Large intestine (tissue), 3 donors: ENCODE measurements around the gene OR52J3. TPM values are rescaled to one million over a fixed set of nuclear protein-coding genes. Genes with fewer than 3 reads are reported as not detected.

Experiments
- DNase-seq, 2 donors: peaks; one replicate each; pipeline versions ENCODE4 v3.0.0 to v3.0.0-alpha.2; 2013
- H3K27ac ChIP-seq: one replicate; pipeline ENCODE4 v1.5.1; 2013; ENCODE audit warnings: low read length
- H3K27me3 ChIP-seq: 2 replicates; pipeline ENCODE4 v1.6.1; 2013; ENCODE audit warnings: low read length; ENCODE audit not compliant: control insufficient read depth, insufficient read depth
- H3K36me3 ChIP-seq: 2 replicates; pipeline ENCODE4 v1.6.1; 2013; ENCODE audit warnings: low read length; ENCODE audit not compliant: control insufficient read depth, insufficient read depth
- H3K4me1 ChIP-seq: one replicate; pipeline ENCODE4 v1.6.1; 2013; ENCODE audit warnings: low read length; ENCODE audit not compliant: control insufficient read depth, insufficient read depth
- H3K4me3 ChIP-seq: one replicate; pipeline ENCODE4 v1.5.1; 2013; ENCODE audit warnings: low read length
- H3K9me3 ChIP-seq: one replicate; pipeline ENCODE4 v1.6.1; 2013; ENCODE audit warnings: mild to moderate bottlenecking, low read depth, low read length, moderate library complexity; ENCODE audit not compliant: control insufficient read depth
- WGBS: methylation state at CpG from one replicate; pipeline ENCODE4 v1.1.5; 2013; ENCODE audit warnings: low lambda C conversion rate; ENCODE audit not compliant: insufficient coverage; 5-methylcytosine and 5-hydroxymethylcytosine counted together
- polyA plus RNA-seq: library from polyadenylated mRNA; unstranded; fragments of 120-200 nt; gene quantifications from one replicate; pipeline ENCODE4 v1.2.1, GENCODE V29; 2013

The OR52J3 gene
- polyA plus RNA-seq, 1 donor, result not detected

DNA sequence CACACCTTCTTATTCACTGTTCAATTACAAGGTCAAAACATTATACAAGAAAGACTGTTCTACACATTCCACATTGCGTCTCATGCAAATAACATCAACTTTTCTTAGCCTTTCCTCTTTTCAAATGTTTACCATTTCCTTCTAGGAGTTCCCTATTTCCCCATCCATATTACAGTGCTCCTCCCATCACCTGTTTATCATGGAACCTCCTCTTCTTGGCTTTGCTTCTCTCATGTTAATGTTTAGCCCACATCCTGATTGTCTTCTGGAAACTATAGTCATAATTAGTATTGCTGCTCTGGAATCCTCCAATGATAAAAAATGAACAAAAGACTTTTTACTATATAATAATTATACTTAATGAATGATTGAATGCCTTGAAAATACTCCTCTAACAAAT is 44.3 kb downstream of the OR52J3 start:
- no peaks in the 10 kb centered on the region for H3K27me3 ChIP-seq
- DNase-seq, result no peak

DNA sequence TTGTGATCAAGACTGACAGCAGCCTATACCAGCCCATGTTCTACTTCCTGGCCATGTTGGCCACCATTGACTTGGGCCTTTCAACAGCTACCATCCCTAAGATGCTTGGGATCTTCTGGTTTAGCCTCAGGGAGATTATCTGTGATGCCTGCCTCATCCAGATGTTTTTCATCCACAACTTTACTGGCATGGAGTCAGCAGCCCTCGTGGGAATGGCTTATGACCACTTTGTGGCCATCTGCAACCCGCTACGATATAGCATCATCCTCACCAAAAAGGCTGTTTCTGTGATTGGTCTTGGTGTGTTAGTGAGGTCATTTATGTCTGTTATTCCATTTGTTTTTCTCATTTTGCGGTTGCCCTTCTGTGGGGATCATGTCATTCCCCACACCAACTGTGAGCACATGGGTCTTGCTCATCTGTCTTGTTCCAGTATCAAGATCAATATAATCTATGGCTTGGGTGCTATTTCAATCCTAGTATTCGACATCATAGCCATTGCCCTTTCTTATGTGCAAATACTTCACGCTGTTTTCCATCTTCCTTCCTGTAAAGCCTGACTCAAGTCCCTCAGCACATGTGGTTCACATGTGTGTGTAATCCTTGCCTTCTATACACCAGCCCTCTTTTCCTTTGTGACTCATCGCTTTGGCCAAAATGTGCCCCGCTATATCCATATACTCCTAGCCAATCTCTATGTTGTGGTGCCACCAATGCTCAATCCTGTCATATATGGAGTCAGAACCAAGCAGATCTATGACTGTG is 46.7 kb downstream of the OR52J3 start:
- 88% methylated on average over 6 of the region's 8 CpGs for WGBS
- H3K4me1 ChIP-seq, result no peaks in the 10 kb centered on the region
- H3K4me3 ChIP-seq, result no peak overlapping the region
- H3K9me3 ChIP-seq, result no peaks in the 10 kb centered on the region
- no peak overlapping the region for H3K27ac ChIP-seq
- no peaks in the 10 kb centered on the region for H3K36me3 ChIP-seq
- no peaks in the 10 kb centered on the region for H3K27me3 ChIP-seq
- DNase-seq, result no peak

More for the DNA sequence above, 44.3 kb downstream of the OR52J3 start:
- Histone ChIP-seq H3K27ac (no peak overlapping the region), H3K4me1 (no peaks in the 10 kb centered on the region), H3K36me3 (no peaks in the 10 kb centered on the region), H3K4me3 (no peak overlapping the region), H3K9me3 (no peaks in the 10 kb centered on the region)
- 100% methylated on average over 1 of the region's 1 CpG for WGBS

DNA sequence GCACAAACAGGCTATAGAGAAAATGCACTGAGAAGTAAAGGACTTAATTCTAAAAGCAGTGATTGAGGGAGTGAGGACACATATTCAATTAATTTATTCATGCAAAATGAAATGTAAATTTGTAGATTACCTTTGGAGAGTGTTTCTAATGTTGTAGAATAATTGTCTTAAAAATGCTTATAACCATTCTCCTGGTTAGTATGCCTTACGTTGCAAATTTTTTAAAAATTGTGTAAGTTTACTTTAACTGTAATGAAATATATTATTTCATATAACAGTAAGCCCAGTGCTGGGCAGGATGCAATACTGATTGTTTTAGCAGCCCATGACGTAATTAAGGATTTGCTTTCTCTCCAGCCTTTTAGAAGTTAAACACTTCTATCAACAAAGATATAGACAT is 49.7 kb downstream of the OR52J3 start:
- Histone ChIP-seq H3K36me3 (no peaks in the 10 kb centered on the region), H3K27ac (no peak overlapping the region)
- WGBS, result 100% methylated on average over 1 of the region's 2 CpGs

More for the DNA sequence above, 49.7 kb downstream of the OR52J3 start:
- Histone ChIP-seq H3K9me3 (no peaks in the 10 kb centered on the region), H3K4me3 (no peak overlapping the region), H3K27me3 (no peaks in the 10 kb centered on the region), H3K4me1 (no peaks in the 10 kb centered on the region)
- no peak for DNase-seq

Other genes starting within 250 kb of the OR52J3 start
- not detected for gene OR52R1, start 242.1 kb upstream of the OR52J3 start, polyA plus RNA-seq
- not detected for gene OR51F2, start 225.2 kb upstream of the OR52J3 start, polyA plus RNA-seq
- gene OR51S1, start 197.3 kb upstream of the OR52J3 start, polyA plus RNA-seq, result not detected
- not detected for gene OR51T1, start 164.6 kb upstream of the OR52J3 start, polyA plus RNA-seq
- not detected for gene OR51A7, start 142.7 kb upstream of the OR52J3 start, polyA plus RNA-seq
- not detected for gene OR51G2, start 127.2 kb upstream of the OR52J3 start, polyA plus RNA-seq
- not detected for gene OR51G1, start 122.2 kb upstream of the OR52J3 start, polyA plus RNA-seq
- gene OR51A4, start 98.9 kb upstream of the OR52J3 start, polyA plus RNA-seq, result not detected
- gene OR51A2, start 90.8 kb upstream of the OR52J3 start, polyA plus RNA-seq, result not detected
- gene OR51L1, start 51.7 kb upstream of the OR52J3 start, polyA plus RNA-seq, result not detected
- gene OR52E2, start 13.1 kb downstream of the OR52J3 start, polyA plus RNA-seq, result not detected
- gene OR52E1, start 23.0 kb downstream of the OR52J3 start, polyA plus RNA-seq, result not detected
- not detected for gene OR52A5, start 91.8 kb downstream of the OR52J3 start, polyA plus RNA-seq
- gene OR52A1, start 108.2 kb downstream of the OR52J3 start, polyA plus RNA-seq, result not detected
- not detected for gene OR51V1, start 154.2 kb downstream of the OR52J3 start, polyA plus RNA-seq
- gene HBB, start 180.5 kb downstream of the OR52J3 start, polyA plus RNA-seq, result 175 TPM
- gene HBD, start 188.0 kb downstream of the OR52J3 start, polyA plus RNA-seq, result 0.09 TPM
- gene HBG1, start 203.3 kb downstream of the OR52J3 start, polyA plus RNA-seq, result 9.7 TPM
- 2,367 TPM for gene HBG2, start 208.3 kb downstream of the OR52J3 start, polyA plus RNA-seq
- 5.6 TPM for gene HBE1, start 223.4 kb downstream of the OR52J3 start, polyA plus RNA-seq